ENCODE data around the gene CES2.

Gene CES2

GRCh38 chr16:66903544-66904427 lies 31.5 kb upstream of the CES2 start:
- DNase-seq (ENCODE audit: low spot score): no peak

DNA sequence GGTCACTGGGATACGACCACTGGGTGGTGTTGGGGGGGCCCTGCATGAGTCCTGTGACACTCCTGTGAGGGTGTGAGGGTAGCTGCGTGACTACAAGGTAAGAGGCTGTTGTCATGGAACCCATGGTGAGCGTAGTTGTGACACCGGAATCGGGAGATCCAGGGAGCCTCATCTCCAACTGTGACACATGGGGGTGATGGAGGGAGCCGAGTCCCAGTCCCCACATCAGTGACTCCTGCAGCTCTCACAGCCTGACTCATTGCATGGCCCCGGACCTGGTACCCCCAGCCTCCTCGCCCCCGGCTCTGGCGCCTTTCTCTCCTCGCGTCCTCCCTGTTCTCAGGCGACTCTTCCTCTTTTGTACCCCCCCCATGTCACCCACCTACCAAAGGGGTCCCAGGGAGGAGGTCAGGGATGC lies 30.9 kb upstream of the CES2 start:
- DNase-seq (ENCODE audit: low spot score): no peak

- no peak for DNase-seq (ENCODE audit: low spot score)
Observed at GRCh38 chr16:66904846-66905632, 30.3 kb upstream of the CES2 start.

DNA sequence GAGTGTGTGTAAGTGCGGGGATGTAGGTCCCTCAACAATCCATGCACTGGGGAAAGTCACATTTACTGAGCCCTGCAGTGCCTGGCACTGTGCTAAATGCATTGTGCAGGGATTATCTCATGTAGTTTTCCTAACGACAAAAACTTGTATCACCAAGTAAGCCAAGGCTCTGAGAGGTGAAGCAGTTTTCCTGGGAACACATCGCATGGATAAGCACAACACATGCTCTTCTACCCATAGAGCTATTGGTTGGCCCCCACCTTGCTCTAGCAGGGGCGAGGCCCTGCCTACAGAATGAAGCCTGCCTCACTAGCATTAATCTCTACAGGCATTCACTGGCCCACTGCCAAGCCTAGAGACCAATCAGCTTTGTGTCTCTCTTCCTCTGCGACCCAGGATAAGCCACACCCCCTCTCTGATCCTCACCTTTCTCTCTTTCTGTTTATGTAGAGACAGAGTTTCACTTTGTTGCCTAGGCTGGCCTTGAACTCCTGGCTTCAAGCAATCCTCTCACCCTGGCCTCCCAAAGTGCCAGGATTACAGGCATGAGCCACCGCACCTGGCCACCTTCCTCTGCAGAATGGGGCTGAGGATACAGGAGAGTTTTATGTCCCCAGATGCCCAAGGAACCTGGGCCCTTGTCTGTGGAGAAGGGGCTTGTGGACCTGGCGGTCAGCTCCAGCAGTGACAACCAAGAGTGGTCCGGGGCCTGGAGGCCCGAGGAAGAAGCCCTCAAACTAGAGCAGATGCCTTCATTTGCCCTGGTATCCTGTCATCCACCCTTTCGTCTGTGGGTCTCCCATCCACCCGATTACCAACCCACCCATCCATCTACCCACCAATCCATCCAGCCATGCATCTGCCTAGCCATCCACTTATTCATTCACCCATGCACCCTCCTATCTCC lies 29.4 kb upstream of the CES2 start:
- DNase-seq (ENCODE audit: low spot score): no peak

DNA sequence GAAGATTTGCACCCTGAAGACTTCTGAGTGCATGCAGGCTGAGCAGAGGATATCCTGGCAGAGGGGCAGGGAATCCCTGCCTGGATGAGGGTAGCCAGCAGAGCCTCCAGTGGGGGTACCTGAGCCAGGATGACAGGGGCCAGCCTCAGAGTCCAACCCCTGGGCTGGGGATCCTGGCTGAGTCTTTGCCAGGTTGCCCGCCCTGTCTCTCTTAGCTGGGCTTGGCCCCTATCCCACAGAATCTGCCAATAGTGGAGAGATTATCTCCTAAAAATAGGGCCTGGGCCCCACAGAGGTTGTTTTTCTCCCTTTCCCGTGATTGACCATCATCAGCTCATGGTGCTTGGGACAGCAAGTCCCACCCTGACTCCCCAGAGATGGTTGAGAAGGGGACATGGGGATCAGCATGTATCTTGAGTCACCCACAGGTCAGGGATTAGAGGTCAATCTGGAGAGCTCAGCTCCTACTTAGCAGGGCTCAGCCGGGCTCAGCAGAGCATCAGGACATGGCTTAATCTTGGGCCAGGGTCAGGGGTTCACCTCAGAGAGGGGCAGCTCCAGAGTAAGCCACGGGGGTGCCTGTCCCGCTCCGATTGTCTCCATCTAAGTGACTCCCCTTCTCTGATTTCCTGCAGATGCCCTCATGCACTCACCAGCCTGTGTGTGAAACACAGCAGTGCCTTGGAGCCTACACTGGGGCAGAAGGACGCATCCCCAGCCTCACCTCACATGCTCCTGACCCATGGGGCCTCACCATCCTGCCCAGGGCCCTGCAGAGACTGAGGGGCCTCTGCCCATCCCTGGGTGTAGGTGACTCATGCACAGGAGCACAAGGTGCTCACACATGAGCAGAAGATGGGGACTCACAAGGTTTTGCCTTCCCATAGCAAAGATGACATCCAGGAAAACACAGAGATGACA lies 28.1 kb upstream of the CES2 start:
- DNase-seq (ENCODE audit: low spot score): no peak

DNA sequence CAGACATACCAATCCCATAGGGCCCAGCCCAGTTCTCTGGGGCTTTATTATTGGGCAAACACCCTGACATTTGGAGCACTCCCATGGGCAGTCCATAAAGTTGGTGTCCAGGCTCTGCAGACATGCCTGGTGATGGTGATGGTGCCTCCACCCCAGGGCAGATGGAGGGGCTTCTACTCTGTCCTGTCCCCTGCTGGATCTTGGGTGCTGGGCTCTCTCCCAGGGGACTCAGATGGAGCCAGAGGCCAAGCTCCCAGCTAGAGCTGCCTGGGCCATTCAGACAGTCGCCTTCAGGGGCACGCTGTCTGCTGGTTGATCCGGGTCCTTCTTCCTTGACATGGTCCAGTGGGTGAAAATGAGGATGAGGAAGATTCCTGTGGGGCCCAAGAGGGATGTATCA lies 27.2 kb upstream of the CES2 start:
- no peak for DNase-seq (ENCODE audit: low spot score)

- DNase-seq (ENCODE audit: low spot score): no peak
Observed at GRCh38 chr16:66908762-66909559, 26.4 kb upstream of the CES2 start.

- DNase-seq (ENCODE audit: low spot score): no peak
Observed at GRCh38 chr16:66910175-66910940, 25.0 kb upstream of the CES2 start.

GRCh38 chr16:66911112-66911511 lies 24.2 kb upstream of the CES2 start:
- no peak for DNase-seq (ENCODE audit: low spot score)

DNA sequence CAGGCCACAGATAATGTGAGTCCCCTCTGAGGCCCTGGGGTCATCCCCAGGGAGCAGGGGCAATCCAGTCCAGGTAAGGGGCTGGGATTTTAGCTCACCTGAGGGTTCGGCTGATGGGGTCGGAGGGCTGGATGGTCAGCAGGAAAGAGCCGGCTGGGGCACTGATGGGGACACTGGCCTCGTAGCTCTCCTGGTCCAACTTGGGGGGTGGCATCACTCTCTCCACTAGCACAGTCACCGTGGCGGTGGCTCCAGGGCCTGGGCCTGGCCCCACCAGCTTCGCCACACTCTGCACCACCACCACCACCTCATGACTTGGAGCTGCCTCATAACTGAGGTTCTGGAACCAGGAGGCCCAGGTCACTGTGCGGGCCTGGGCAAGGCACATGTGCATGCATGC lies 23.5 kb upstream of the CES2 start:
- no peak for DNase-seq (ENCODE audit: low spot score)

DNA sequence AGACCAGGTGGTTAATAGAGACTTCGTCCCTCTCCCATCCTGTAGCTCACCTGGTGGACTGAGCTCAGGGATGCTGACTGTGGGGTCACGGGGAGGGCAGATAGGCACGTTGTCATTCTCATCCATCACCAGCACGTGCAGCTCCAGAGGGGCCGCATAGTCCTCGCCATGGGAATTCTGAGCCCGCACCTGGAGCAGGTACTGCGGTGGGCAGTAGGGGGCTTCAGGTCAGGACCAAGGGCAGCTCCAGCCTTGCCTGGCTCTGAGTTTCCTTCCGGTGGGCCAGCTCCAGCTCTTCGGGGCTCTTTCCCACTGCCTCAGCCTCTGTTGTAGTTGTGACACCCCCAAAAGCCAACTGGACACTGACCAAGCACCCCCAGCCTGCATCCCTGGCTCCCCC lies 22.2 kb upstream of the CES2 start:
- no peak for DNase-seq (ENCODE audit: low spot score)

DNA sequence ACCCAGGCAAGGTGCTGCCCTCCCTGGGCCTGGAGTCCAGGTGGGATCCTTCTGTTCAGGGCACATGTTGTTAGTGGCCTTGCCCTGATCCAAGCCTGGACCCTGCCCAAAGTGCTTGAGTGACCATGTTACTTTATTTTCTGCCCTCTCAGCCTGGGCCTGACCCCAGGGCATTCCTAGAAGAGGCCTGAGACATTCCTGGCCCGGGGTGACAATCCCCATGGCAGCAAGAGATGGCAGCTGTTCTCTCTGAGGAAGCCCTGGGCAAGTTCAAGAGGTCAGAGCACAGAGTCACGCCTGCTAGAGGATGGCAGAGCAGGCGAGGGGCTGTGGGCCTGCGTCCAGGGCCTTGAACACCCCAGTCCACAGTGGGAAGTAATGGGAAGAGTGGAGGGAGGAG lies 21.6 kb upstream of the CES2 start:
- no peak for DNase-seq (ENCODE audit: low spot score)

DNA sequence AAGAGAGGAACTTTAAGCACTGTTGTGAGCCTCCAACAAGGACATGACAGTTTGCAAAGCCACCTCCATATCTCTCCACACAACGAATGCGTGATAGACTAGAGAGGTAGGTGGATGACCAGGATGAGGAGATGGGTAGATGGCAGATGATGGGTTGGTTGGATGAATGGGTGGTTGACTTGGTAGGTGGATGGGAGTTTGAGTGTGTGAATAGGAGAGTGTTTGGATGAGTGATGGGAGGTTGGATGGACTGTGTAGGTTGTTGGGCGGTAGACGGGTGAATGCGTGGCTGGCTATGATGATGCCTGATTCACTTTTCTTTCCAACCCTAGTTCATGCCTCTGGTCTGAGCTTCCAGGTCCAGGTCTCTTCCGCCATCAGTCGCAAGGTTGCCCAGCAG lies 20.8 kb upstream of the CES2 start:
- DNase-seq (ENCODE audit: low spot score): no peak

- no peak for DNase-seq (ENCODE audit: low spot score)
Observed at GRCh38 chr16:66915041-66915440, 20.3 kb upstream of the CES2 start.

- DNase-seq (ENCODE audit: low spot score): no peak
Observed at GRCh38 chr16:66916518-66916917, 18.8 kb upstream of the CES2 start.

- DNase-seq (ENCODE audit: low spot score): no peak
Observed at GRCh38 chr16:66917741-66918140, 17.6 kb upstream of the CES2 start.

GRCh38 chr16:66918355-66918754 lies 17.0 kb upstream of the CES2 start:
- DNase-seq (ENCODE audit: low spot score): no peak

- no peak for DNase-seq (ENCODE audit: low spot score)
Observed at GRCh38 chr16:66918803-66919568, 16.3 kb upstream of the CES2 start, which contains the start of gene CDH16. CDH16 (minus strand) TSS chr16:66918885; CDS start chr16:66918065, 820 bp downstream.
